ENCODE measurements around the gene NLGN1.

Gene NLGN1

GRCh38 chr3:174216019-174216418 lies 818.5 kb downstream of the NLGN1 start:
- TF ChIP-seq PPARA (CRISPR knock-in tag; IDR thresholded peaks at IDR 0.05; ENCODE audit: borderline replicate concordance) (no peak), POU6F1 (CRISPR knock-in tag; IDR thresholded peaks at IDR 0.05; ENCODE audit: borderline replicate concordance, low read depth) (no peak), ZNF8 (CRISPR knock-in tag; IDR thresholded peaks at IDR 0.05) (no peak), ZNF565 (CRISPR knock-in tag; conservative IDR thresholded peaks at IDR 0.05; ENCODE audit: low read depth) (no peak), ARNTL (CRISPR knock-in tag; IDR thresholded peaks at IDR 0.05; ENCODE audit: borderline replicate concordance, low read depth) (no peak), ZFP30 (CRISPR knock-in tag; IDR thresholded peaks at IDR 0.05) (no peak), GLIS3 (CRISPR knock-in tag; IDR thresholded peaks at IDR 0.05) (no peak), ESRRG (CRISPR knock-in tag; IDR thresholded peaks at IDR 0.05) (no peak), TCF4 (CRISPR knock-in tag; IDR thresholded peaks at IDR 0.05; ENCODE audit: borderline replicate concordance) (no peak)
- ATAC-seq = no peak

- ATAC-seq = no peak
- no peak for TF ChIP-seq TCF4 (CRISPR knock-in tag; IDR thresholded peaks at IDR 0.05; ENCODE audit: borderline replicate concordance)
- no peak for TF ChIP-seq ZC3H10 (CRISPR knock-in tag; IDR thresholded peaks at IDR 0.05)
- TF ChIP-seq ZNF565 (CRISPR knock-in tag; conservative IDR thresholded peaks at IDR 0.05; ENCODE audit: low read depth) = no peak
- no peak for TF ChIP-seq ISL1 (CRISPR knock-in tag; IDR thresholded peaks at IDR 0.05)
- no peak for TF ChIP-seq GLIS3 (CRISPR knock-in tag; IDR thresholded peaks at IDR 0.05)
- no peak for TF ChIP-seq CSRNP3 (CRISPR knock-in tag; IDR thresholded peaks at IDR 0.05)
- no peak for TF ChIP-seq SNAI2 (CRISPR knock-in tag; IDR thresholded peaks at IDR 0.05)
Measured at GRCh38 chr3:174216946-174217718, 819.6 kb downstream of the NLGN1 start.

- TF ChIP-seq CSRNP3 (CRISPR knock-in tag; IDR thresholded peaks at IDR 0.05) (no peak), TOX (CRISPR knock-in tag; IDR thresholded peaks at IDR 0.05; ENCODE audit: borderline replicate concordance) (no peak), ISL1 (CRISPR knock-in tag; IDR thresholded peaks at IDR 0.05) (no peak), BACH2 (CRISPR knock-in tag; IDR thresholded peaks at IDR 0.05; ENCODE audit: borderline replicate concordance) (no peak), PATZ1 (CRISPR knock-in tag; IDR thresholded peaks at IDR 0.05; ENCODE audit: borderline replicate concordance) (no peak), ZFP30 (CRISPR knock-in tag; IDR thresholded peaks at IDR 0.05) (no peak), TSHZ2 (CRISPR knock-in tag; IDR thresholded peaks at IDR 0.05) (no peak), POU6F1 (CRISPR knock-in tag; IDR thresholded peaks at IDR 0.05; ENCODE audit: borderline replicate concordance, low read depth) (no peak)
- ATAC-seq = no peak
Measured at GRCh38 chr3:174218016-174218415, 820.5 kb downstream of the NLGN1 start.

Measured in SK-N-SH treated with all-trans-retinoic acid at 6 μM for 48 hours (cell line).